Measurements from ENCODE around the gene GANC.

The GANC gene

GRCh38 chr15:42385980-42386700, 113.1 kb downstream of the GANC start:
- H3K4me1 Mint-ChIP-seq, result peaks cover 2% of the 10 kb centered on the region
- H3K9me3 Mint-ChIP-seq, result no peaks in the 10 kb centered on the region
- peaks cover 30% of the 10 kb centered on the region for H3K36me3 Mint-ChIP-seq
- no peak overlapping the region for H3K4me3 Mint-ChIP-seq
- ATAC-seq (ENCODE audit: low read depth) (no peak), DNase-seq (ENCODE audit: low spot score in 2 of 2) (no peak)
- no peaks in the 10 kb centered on the region for H3K27me3 Mint-ChIP-seq
- no peak overlapping the region for H3K27ac Mint-ChIP-seq

GRCh38 chr15:42387603-42388002, 114.6 kb downstream of the GANC start:
- Mint-ChIP-seq H3K27me3 (no peaks in the 10 kb centered on the region), H3K27ac (no peak overlapping the region), H3K36me3 (peaks cover 32% of the 10 kb centered on the region), H3K4me3 (no peak overlapping the region), H3K4me1 (peaks cover 2% of the 10 kb centered on the region), H3K9me3 (no peaks in the 10 kb centered on the region)
- no peak for DNase-seq (ENCODE audit: low spot score in 2 of 2)
- ATAC-seq (ENCODE audit: low read depth), result no peak

DNA sequence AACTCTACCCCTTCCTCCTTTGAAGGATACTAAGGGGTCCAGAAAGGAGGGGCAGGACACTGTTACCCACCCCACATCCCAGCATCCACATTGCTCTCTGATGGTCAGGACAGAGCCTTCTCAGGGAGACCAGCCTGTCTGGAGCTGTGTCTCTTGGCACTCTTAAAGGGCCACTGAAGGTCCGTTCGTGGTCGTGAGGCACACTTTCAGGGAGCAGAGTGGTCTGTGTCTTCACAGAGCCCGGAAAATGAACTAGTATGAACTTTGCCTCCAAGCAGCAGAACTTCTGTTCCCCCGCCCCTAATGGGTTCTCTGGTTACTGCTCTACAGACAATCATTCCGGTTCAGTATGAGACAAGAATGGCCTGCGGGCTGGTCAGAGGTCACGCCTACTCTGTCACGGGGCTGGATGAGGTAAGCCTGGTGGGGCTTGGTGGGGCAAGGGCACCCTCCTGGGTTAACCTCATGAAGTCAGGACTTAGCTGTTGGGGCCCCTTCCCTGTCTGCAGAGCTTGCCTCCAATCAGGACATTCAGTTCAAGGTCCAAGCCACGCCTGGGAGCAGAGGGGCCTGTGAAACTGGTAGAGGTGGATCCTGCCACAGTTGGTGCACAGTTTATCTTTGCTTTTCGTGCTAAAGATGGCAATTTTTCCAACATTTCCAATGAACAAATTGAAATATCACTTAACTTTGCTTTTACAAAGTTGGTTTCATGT, 119.5 kb downstream of the GANC start:
- Mint-ChIP-seq H3K4me3 (no peak overlapping the region), H3K36me3 (peaks cover 18% of the 10 kb centered on the region), H3K27ac (no peak overlapping the region), H3K4me1 (no peaks in the 10 kb centered on the region), H3K9me3 (no peaks in the 10 kb centered on the region), H3K27me3 (no peaks in the 10 kb centered on the region)
- ATAC-seq (ENCODE audit: low read depth) (no peak), DNase-seq (ENCODE audit: low spot score in 2 of 2) (no peak)

GRCh38 chr15:42394106-42394505, 121.1 kb downstream of the GANC start:
- Mint-ChIP-seq H3K27me3 (no peaks in the 10 kb centered on the region), H3K4me3 (no peak overlapping the region), H3K9me3 (no peaks in the 10 kb centered on the region), H3K36me3 (peaks cover 15% of the 10 kb centered on the region), H3K27ac (no peak overlapping the region), H3K4me1 (no peaks in the 10 kb centered on the region)
- DNase-seq (ENCODE audit: low spot score in 2 of 2) (no peak), ATAC-seq (ENCODE audit: low read depth) (no peak)

- Mint-ChIP-seq H3K9me3 (no peaks in the 10 kb centered on the region), H3K27me3 (no peaks in the 10 kb centered on the region), H3K4me3 (no peak overlapping the region), H3K4me1 (peaks cover 3% of the 10 kb centered on the region), H3K27ac (no peak overlapping the region), H3K36me3 (peaks cover 22% of the 10 kb centered on the region)
- DNase-seq (ENCODE audit: low spot score in 2 of 2), result no peak
- no peak for ATAC-seq (ENCODE audit: low read depth)
These were observed 122.8 kb downstream of the GANC start for GRCh38 chr15:42395838-42396237.

GRCh38 chr15:42401544-42402454, 128.8 kb downstream of the GANC start:
- ATAC-seq (ENCODE audit: low read depth) (no peak), DNase-seq (ENCODE audit: low spot score in 2 of 2) (no peak)
- peaks cover 7% of the 10 kb centered on the region for H3K4me1 Mint-ChIP-seq
- no peaks in the 10 kb centered on the region for H3K9me3 Mint-ChIP-seq
- H3K27ac Mint-ChIP-seq, result peak overlapping the region; percentile 53
- no peaks in the 10 kb centered on the region for H3K27me3 Mint-ChIP-seq
- peaks cover 40% of the 10 kb centered on the region for H3K36me3 Mint-ChIP-seq
- H3K4me3 Mint-ChIP-seq, result no peak overlapping the region

DNA sequence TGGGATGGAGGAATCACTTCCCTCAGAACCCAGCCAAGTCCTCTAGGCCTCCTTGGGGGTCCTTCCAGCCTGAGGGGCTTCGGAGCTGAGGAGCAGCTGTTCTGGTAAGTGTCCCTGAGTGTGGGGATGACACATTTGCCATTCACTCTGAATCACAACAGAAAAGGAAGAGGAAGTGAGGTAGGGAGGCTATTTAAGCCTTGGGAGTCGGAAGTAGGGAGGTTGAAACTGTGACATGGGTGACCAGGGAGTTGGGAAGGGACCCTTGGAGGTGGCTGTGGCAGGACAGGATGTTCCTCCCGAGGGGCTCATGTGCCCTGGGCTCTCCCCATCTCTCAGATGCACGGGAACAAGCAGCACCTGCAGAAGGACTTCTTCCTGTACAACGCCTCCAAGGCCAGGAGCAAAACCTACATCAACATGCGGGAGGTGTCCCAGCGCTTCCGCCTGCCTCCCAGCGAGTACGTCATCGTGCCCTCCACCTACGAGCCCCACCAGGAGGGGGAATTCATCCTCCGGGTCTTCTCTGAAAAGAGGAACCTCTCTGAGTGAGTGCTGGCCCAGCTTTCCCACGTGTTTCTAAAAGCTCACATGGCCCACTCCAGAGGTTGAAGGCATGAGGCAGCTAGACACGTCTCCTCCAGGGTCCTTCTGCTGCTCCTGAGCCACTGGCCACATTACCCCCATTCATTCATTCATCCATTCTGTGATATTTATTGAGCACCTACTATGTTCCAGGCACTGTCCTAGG, 129.6 kb downstream of the GANC start:
- H3K4me3 Mint-ChIP-seq, result no peak overlapping the region
- no peak for ATAC-seq (ENCODE audit: low read depth)
- no peak for DNase-seq (ENCODE audit: low spot score in 2 of 2)
- no peaks in the 10 kb centered on the region for H3K9me3 Mint-ChIP-seq
- H3K27me3 Mint-ChIP-seq, result no peaks in the 10 kb centered on the region
- peaks cover 36% of the 10 kb centered on the region for H3K36me3 Mint-ChIP-seq
- H3K27ac Mint-ChIP-seq, result peak overlapping the region; percentile 4
- peaks cover 7% of the 10 kb centered on the region for H3K4me1 Mint-ChIP-seq

DNA sequence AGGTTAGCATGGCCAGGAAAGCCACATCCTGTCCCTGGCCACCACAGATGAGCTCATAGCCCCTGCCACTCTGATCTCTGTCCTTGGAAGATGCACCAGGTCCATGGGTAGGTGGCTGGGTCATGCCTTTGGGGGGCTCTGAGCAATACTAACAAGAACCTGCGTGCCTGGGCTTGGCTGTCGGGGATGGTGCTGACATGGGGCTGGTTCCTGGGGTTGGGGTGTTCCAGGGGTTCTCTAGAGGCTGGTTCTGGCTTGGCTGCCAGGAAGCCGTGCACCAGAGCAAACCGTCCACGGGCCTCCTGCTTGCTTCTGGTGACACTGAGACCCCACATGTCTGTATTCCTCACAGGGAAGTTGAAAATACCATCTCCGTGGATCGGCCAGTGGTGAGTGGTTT, 130.4 kb downstream of the GANC start:
- H3K27ac Mint-ChIP-seq, result peak overlapping the region; percentile 13
- H3K9me3 Mint-ChIP-seq, result no peaks in the 10 kb centered on the region
- DNase-seq (ENCODE audit: low spot score in 2 of 2) (no peak), ATAC-seq (ENCODE audit: low read depth) (no peak)
- peaks cover 36% of the 10 kb centered on the region for H3K36me3 Mint-ChIP-seq
- peaks cover 7% of the 10 kb centered on the region for H3K4me1 Mint-ChIP-seq
- H3K27me3 Mint-ChIP-seq, result no peaks in the 10 kb centered on the region
- no peak overlapping the region for H3K4me3 Mint-ChIP-seq

GRCh38 chr15:42404461-42405235, 131.6 kb downstream of the GANC start:
- DNase-seq (ENCODE audit: low spot score in 2 of 2), result no peak
- no peak overlapping the region for H3K27ac Mint-ChIP-seq

DNA sequence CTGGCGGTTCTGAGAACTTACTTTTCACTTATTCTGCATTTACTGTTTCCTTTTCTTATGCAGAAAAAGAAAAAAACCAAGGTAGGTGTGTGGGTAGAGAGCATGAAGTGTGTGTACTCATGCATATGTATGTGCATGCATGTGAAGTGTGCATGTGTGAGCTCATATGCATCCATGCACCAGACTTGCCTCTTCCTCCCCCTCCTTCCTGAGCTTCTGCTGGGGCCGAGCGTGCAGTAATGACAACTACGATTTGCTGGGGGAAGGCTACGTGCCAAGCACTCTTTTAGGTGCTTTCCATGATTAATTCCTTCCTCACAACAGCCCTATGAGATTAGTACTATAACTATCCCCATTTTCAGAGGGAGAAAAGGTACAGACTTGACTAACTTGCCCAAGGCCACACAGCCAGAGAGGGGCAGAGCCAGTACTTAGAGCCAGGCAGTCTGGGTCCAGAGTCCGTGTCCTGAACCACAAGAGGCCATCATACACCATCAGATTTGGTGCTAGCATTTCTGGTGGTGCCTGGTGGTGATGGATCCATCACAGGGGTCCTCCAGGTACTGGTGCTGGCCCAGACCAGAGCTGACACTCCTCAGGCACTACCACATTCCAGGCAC, 133.0 kb downstream of the GANC start:
- peaks cover 3% of the 10 kb centered on the region for H3K4me1 Mint-ChIP-seq
- DNase-seq (ENCODE audit: low spot score in 2 of 2) (no peak), ATAC-seq (ENCODE audit: low read depth) (no peak)
- H3K27me3 Mint-ChIP-seq, result no peaks in the 10 kb centered on the region
- peaks cover 25% of the 10 kb centered on the region for H3K36me3 Mint-ChIP-seq
- H3K27ac Mint-ChIP-seq, result no peak overlapping the region
- H3K9me3 Mint-ChIP-seq, result no peaks in the 10 kb centered on the region
- H3K4me3 Mint-ChIP-seq, result no peak overlapping the region

More at GRCh38 chr15:42404461-42405235, 131.6 kb downstream of the GANC start:
- peaks cover 29% of the 10 kb centered on the region for H3K36me3 Mint-ChIP-seq
- H3K9me3 Mint-ChIP-seq, result no peaks in the 10 kb centered on the region
- no peaks in the 10 kb centered on the region for H3K27me3 Mint-ChIP-seq
- ATAC-seq (ENCODE audit: low read depth), result no peak
- H3K4me1 Mint-ChIP-seq, result peaks cover 7% of the 10 kb centered on the region
- H3K4me3 Mint-ChIP-seq, result no peak overlapping the region

Data from memory B cell (primary cell).